ENCODE data around the gene C1orf141. TPM values are rescaled to one million over a fixed set of nuclear protein-coding genes. Genes with fewer than 3 reads are reported as not detected.
A peak's percentile ranks its signal among the peaks of the same experiment; 100 is the strongest.
"Not testable (repeated sequence)": the region's sequence is repeated elsewhere in the genome, so short reads cannot be mapped to it uniquely, and the experiment has no call there.

Gene C1orf141
- total RNA-seq, 1 donor from 2014 or later: not detected

- ATAC-seq: peak; percentile 41
These were observed 49.4 kb downstream of the C1orf141 start for GRCh38 chr1:67085326-67085725.

- no peak for ATAC-seq
These were observed 49.9 kb downstream of the C1orf141 start for GRCh38 chr1:67084765-67085318.

DNA sequence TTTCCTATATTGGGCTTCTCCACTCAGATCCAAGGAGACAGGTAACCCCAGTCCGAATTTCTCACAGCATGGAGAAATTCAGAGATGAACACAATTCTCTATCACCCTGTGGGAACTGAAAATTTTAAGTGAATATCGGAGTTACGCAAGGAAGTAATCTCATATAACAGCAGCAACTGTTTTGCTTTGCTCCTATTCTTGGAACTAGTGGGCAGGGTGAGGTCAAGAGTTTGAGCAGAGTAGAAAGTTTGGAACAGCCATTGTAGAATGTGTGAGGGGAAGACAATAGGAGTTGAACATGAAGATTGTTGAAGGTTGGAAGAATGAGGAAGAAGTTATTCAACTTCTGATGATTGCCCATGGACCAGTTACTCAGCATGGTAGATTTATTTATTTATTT lies 56.5 kb downstream of the C1orf141 start:
- ATAC-seq: no peak

- no peak for ATAC-seq
These were observed 57.2 kb downstream of the C1orf141 start for GRCh38 chr1:67077593-67077992.

- ATAC-seq: no peak
These were observed 62.0 kb downstream of the C1orf141 start for GRCh38 chr1:67072749-67073148.

- ATAC-seq: not testable (repeated sequence)
These were observed 67.1 kb downstream of the C1orf141 start for GRCh38 chr1:67067655-67068054.

DNA sequence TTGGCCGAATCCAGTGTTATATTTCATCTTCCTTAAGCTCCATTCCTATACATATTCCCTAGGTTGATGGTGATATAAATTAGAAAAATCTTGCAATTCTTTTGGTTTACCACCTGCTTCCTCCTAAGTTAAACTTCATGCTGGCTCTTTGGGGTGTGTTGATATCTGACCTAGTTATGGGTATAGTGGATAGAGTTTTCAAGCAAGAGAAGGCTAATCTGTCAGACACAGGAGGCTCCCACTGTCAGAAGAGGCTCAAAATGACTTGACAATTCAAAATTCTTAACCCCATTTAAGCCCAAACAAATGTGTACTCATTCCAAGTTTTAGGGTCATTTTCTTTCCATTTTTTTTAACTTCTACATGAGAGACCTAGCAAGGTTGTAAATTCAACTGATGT lies 72.4 kb downstream of the C1orf141 start:
- no peak for ATAC-seq

DNA sequence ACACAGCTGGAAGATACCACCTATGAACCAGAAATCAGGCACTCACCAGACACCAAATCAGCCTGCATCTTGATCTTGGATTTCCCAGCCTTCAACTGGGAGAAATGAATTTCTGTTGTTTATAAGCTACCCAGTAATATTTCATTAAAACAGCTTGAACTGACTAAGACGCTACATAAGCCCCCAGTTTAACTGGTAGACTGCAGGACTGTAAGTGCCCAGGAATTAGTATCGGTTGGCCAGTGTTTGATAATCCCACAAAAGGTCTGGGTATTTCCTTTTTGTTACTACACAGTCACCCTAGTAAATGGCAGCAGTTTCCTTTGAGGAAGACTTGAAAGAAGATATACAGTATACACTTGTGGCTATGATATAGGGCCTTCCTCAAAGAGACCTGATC lies 73.5 kb downstream of the C1orf141 start:
- no peak for ATAC-seq

DNA sequence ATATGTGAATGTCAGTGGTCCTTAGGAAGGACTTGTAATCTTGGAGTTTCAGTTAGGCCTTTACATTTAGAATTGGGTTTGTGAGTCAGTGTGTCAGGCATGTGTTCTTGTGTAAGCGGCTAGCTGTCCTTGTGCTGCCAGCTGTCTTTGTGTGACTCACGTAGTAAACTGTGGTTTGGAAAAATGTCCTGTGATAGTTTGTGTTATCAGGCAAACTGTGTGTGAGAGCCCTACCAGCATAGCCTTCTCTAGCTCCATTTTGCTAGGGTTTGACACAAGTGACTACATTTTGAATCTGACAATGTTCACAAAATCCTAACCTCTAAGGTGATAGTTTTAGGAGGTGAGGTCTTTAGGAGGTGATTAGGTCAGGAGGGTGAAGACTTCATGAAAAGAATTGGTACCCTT lies 74.0 kb downstream of the C1orf141 start:
- peak; percentile 80 for ATAC-seq

- no peak for ATAC-seq
These were observed 75.4 kb downstream of the C1orf141 start for GRCh38 chr1:67059346-67059745.

DNA sequence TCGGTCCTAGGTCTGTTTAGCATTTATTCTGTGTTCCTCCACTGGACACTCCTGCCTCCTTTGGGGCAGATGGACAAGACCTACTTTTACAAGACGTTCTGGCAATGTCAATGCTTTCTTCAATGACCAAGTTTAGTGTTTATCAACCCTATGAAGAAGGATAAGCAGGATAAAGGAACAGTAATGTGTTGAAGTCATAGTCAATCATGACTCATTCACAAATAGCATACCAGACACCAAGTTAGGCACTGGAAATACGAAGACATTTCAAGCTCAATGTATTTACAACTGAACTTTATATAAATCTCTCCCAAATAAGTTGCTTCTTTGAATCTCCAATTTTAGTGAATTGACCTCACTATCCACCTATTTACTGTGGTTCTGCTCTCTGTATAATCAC lies 76.0 kb downstream of the C1orf141 start:
- no peak for ATAC-seq

DNA sequence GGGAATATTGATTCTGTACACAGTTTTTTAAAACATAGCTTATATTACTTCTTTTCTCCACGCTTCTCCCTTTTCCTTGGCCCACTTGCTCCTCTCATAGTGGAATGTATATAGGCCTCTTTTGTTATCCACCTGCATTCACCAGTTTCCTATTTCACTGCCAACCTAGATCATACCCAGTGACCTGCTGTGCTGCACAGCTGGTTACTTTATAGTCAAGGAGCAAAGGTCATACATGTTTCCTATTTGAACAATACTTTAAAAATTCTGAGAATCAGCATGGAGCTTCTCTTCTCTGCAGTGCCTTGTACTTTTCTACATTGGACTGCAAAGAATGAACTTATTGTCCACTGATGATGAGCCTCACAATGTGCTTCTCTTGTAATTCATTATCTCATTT lies 76.5 kb downstream of the C1orf141 start:
- no peak for ATAC-seq

DNA sequence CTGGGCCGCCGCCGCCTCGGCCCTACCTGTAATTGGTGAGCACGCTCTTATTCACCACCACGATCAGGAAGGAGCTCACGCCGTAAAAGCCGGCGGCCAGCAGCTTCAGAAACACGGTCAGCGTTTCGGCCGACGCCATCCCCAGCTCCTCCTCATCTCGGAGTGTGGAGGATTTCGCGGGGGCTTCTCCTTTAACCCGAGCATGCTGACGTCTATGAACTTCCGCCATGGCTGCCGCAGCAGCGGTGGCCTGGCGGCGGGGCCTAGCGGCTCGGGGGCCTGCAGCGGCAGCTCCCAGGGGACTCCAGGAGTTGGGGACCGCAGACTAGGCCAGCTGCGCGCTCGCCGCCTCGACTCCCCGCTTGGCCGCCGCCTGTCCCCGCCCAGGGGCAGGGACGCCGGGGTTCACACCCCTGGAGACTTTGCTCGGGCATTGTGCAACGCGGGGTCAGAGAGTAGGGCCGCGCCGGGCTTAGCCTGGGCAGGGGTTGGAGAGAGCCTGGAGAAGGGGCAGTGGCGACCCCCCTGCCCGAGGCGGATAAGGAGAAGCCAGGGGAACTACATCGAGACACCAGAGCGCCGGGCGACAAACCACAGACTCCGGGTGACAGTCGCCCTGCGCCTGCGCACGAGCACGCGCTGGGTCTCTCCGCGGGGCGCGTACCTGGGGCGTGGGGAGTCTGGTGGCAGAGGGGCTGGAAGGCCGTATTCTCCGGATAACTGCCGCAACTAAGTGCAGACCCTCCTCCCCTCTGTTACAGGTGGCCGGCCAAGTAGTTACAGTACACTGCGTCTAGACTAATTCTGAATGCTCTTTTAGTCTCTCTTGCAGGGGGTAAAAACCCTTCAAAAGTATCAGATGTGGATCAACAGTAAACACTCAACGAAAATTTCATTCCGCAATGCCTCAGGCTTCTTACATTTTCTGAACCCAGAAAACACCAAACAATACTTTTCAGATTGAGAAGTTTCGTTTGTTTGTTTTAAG lies 80.7 kb downstream of the C1orf141 start, which contains the start of gene SLC35D1:
SLC35D1 (minus strand) TSS at position 364 of the 988 bp plus-strand sequence; CDS start at position 229, 135 bp downstream.
- peak; percentile 83 for ATAC-seq

DNA sequence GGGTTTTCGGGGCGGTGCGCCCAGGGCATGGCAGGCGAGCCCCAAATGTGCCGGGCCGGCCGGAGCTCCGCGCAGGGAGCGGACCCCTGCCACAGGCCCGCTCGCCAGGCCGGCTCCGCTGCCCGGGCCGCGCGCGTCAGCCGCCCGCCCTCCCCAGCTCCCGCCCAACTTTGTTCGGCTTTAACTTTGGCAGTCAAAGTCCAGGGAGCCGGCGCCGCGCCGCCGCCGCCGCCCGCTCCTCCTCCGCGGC lies 81.3 kb downstream of the C1orf141 start:
- no peak for ATAC-seq

DNA sequence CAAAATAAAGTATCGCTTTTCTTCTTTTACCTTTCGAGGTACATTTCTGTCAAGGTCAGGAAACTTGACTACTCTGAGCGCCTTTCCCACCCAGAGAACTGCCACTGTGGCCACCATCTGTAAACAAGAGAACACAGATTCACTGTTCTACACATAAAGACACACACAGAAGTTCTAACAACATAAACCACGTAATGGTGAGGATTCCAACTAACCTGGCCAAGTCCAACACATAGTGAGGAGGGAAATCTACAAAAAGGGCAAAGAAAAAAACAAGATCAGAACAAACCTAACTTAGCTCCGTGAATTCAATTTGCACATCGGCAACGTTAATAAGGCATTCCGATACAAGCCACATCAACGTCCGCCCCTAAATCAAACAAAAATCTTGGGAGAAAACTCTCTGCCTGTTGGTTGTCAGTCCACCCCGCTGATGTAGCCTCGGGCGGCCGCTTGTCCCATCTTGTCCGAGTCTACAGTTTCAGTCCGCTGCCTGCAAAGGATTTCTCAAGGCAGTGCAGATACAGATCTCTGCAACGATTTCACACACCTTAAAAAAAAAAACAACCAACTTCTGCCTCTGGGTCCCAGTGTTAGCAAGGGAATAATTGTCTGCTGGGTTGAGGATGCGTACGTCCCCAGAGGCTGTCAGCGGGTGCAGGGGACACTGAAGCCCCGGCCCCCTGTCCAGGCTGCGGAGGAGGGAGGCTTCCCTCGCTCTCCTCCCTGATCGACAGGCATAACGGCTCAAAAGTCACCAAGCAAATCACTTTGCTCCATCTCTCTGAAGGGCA lies 81.8 kb downstream of the C1orf141 start:
- peak; percentile 75 for ATAC-seq

DNA sequence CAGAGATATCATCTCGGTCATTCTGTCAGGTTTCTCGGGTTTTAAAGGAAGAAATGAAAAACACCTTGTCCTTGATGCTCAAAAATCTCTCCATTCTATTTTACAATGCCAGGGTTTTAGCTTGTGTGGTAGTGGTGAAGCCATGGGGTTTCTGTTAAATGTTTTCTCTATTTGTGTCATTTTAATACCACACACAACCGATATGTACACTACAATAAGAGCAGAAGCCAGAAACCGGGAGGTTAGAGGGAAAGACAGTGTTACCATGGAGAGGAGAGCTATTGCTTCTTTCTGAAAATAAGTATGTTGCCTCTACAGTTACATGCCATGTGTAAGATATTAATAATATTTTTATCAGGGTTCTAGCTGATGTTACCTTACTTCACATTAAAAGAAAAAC lies 83.6 kb downstream of the C1orf141 start:
- no peak for ATAC-seq

DNA sequence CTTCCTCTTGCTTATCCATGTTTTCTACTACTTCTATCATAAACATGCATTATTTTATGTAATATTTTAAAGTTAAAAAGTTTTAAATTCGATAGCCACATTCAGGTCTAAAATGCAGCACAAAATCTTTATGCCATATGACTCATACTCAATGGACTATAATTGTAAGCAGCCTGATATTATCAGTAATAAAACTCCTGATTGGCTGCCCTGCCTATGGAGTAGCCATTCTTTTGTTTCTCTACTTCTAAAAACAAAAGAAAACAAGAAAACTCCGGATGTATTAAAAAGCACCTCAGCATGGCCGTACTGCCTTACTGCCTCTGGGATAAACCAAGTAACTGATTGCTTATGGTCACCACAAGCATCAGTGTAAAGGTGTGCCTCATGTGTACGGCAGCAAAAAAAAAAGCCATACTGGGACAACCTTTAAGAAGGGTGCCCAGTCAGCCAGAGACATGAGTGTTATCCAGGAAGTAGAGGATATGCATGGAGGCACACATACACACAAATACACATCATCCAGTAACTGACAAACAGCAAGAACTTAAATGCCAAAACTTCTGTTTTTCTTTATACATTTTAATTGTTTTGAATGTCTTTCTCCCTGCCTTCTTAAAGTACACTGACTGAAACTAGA lies 90.0 kb downstream of the C1orf141 start:
- ATAC-seq: no peak

DNA sequence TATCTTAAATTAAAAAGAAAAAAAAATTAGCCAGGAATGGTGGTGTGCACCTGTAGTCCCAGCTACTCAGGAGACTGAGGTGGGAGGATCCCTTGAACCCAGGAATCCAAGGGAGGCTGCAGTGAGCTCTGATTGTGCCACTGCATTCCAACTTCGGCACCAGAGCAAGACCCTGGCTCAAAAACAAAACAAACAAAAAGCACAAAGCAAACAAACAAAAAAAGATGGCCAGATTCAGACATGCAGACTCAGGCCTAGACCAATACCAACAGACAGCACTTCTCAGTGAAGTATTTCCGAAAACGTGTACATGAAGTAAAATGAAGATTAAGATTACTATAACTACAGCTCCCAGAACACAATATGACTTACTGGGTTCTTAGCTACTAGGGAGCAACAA lies 91.4 kb downstream of the C1orf141 start:
- no peak for ATAC-seq
